ENCODE data around the gene SOX6. TPM values are rescaled to one million over a fixed set of nuclear protein-coding genes. Genes with fewer than 3 reads are reported as not detected.

Gene SOX6
- polyA plus RNA-seq, 3 donors = not detected

- Histone ChIP-seq H3K4me1 (ENCODE audit: control insufficient read depth in 1 of 2, insufficient read depth in 2 of 2, low read length in 2 of 2) (no peaks in the 10 kb centered on the region), H3K36me3 (replicated peaks in 1 of 2; ENCODE audit: control insufficient read depth in 1 of 2, insufficient read depth in 2 of 2, low read length in 2 of 2) (no peaks in the 10 kb centered on the region), H3K27me3 (ENCODE audit: control insufficient read depth in 2 of 2, insufficient read depth in 2 of 2, low read length in 2 of 2) (no peaks in the 10 kb centered on the region), H3K4me2 (replicated peaks; ENCODE audit: extremely low read depth, low read length, poor library complexity, severe bottlenecking) (no peak overlapping the region), H2AFZ (ENCODE audit: insufficient read depth, low read depth, low read length, poor library complexity, severe bottlenecking) (no peak overlapping the region), H4K20me1 (ENCODE audit: insufficient read depth, low read length) (no peaks in the 10 kb centered on the region), H3K9me3 (replicated peaks in 1 of 2; ENCODE audit: control insufficient read depth in 1 of 2, insufficient read depth in 1 of 2, low read length in 2 of 2) (no peaks in the 10 kb centered on the region), H3K79me2 (ENCODE audit: insufficient read depth, low read length) (no peaks in the 10 kb centered on the region), H3K9ac (ENCODE audit: insufficient read depth, low read length, poor library complexity, severe bottlenecking) (no peak overlapping the region), H3K27ac (ENCODE audit: low read depth in 1 of 2, low read length in 2 of 2) (no peak overlapping the region), H3K4me3 (replicated peaks in 1 of 3; ENCODE audit: low read depth in 2 of 3, low read length in 3 of 3) (no peak overlapping the region)
- TF ChIP-seq, protein P1, sequence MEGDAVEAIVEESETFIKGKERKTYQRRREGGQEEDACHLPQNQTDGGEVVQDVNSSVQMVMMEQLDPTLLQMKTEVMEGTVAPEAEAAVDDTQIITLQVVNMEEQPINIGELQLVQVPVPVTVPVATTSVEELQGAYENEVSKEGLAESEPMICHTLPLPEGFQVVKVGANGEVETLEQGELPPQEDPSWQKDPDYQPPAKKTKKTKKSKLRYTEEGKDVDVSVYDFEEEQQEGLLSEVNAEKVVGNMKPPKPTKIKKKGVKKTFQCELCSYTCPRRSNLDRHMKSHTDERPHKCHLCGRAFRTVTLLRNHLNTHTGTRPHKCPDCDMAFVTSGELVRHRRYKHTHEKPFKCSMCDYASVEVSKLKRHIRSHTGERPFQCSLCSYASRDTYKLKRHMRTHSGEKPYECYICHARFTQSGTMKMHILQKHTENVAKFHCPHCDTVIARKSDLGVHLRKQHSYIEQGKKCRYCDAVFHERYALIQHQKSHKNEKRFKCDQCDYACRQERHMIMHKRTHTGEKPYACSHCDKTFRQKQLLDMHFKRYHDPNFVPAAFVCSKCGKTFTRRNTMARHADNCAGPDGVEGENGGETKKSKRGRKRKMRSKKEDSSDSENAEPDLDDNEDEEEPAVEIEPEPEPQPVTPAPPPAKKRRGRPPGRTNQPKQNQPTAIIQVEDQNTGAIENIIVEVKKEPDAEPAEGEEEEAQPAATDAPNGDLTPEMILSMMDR (IDR thresholded peaks at IDR 0.05) = no peak
- Mint-ChIP-seq H3K27ac (no peak overlapping the region), H3K9me3 (no peaks in the 10 kb centered on the region), H3K4me3 (no peak overlapping the region), H3K27me3 (ENCODE audit: low read depth in 3 of 3) (no peaks in the 10 kb centered on the region), H3K36me3 (no peaks in the 10 kb centered on the region), H3K4me1 (no peaks in the 10 kb centered on the region)
- DNase-seq = no peak
- intact Hi-C loops (cut with micrococcal nuclease) = no loop called here
- 50% methylated on average over 2 of the region's 7 CpGs for WGBS (ENCODE audit: insufficient coverage)
These were observed 379.8 kb downstream of the SOX6 start for GRCh38 chr11:15976433-15977045.

GRCh38 chr11:15975742-15976141 is 380.6 kb downstream of the SOX6 start:
- H3K27ac Mint-ChIP-seq = no peak overlapping the region
- Histone ChIP-seq H4K20me1 (ENCODE audit: insufficient read depth, low read length) (no peaks in the 10 kb centered on the region), H2AFZ (ENCODE audit: insufficient read depth, low read depth, low read length, poor library complexity, severe bottlenecking) (no peak overlapping the region), H3K9me3 (replicated peaks in 1 of 2; ENCODE audit: control insufficient read depth in 1 of 2, insufficient read depth in 1 of 2, low read length in 2 of 2) (no peaks in the 10 kb centered on the region), H3K4me2 (replicated peaks; ENCODE audit: extremely low read depth, low read length, poor library complexity, severe bottlenecking) (no peak overlapping the region), H3K27ac (ENCODE audit: low read depth in 1 of 2, low read length in 2 of 2) (no peak overlapping the region), H3K79me2 (ENCODE audit: insufficient read depth, low read length) (no peaks in the 10 kb centered on the region), H3K36me3 (replicated peaks in 1 of 2; ENCODE audit: control insufficient read depth in 1 of 2, insufficient read depth in 2 of 2, low read length in 2 of 2) (no peaks in the 10 kb centered on the region), H3K4me3 (replicated peaks in 1 of 3; ENCODE audit: low read depth in 2 of 3, low read length in 3 of 3) (no peak overlapping the region), H3K4me1 (ENCODE audit: control insufficient read depth in 1 of 2, insufficient read depth in 2 of 2, low read length in 2 of 2) (no peaks in the 10 kb centered on the region), H3K9ac (ENCODE audit: insufficient read depth, low read length, poor library complexity, severe bottlenecking) (no peak overlapping the region), H3K27me3 (ENCODE audit: control insufficient read depth in 2 of 2, insufficient read depth in 2 of 2, low read length in 2 of 2) (no peaks in the 10 kb centered on the region)
- no peak overlapping the region for H3K4me3 Mint-ChIP-seq
- DNase-seq = no peak
- no peaks in the 10 kb centered on the region for H3K4me1 Mint-ChIP-seq
- H3K27me3 Mint-ChIP-seq (ENCODE audit: low read depth in 3 of 3) = peaks cover 0 to 2% (median 0%) of the 10 kb centered on the region in 3 donors
- intact Hi-C loops (cut with micrococcal nuclease) = no loop called here
- TF ChIP-seq, protein P1 (IDR thresholded peaks at IDR 0.05) = no peak
- WGBS (ENCODE audit: insufficient coverage) = 100% methylated on average over 1 of the region's 2 CpGs
- no peaks in the 10 kb centered on the region for H3K9me3 Mint-ChIP-seq
- H3K36me3 Mint-ChIP-seq = no peaks in the 10 kb centered on the region
